GM21576 (cell line): ENCODE results near the gene PTCHD1.

Experiments used
- ATAC-seq: cut with Tn5 transposase; IDR thresholded peaks from one replicate; pipeline ENCODE4 v1.9.1; 2021; ENCODE audit warnings: mild to moderate bottlenecking, moderate library complexity; ENCODE audit not compliant: unreplicated experiment

The PTCHD1 gene

GRCh38 chrX:23334848-23335599 is at the start of gene PTCHD1:
Gene PTCHD1 (plus strand): TSS chrX:23334849. CDS start chrX:23334876, 27 bp downstream.
- ATAC-seq: no peak

DNA sequence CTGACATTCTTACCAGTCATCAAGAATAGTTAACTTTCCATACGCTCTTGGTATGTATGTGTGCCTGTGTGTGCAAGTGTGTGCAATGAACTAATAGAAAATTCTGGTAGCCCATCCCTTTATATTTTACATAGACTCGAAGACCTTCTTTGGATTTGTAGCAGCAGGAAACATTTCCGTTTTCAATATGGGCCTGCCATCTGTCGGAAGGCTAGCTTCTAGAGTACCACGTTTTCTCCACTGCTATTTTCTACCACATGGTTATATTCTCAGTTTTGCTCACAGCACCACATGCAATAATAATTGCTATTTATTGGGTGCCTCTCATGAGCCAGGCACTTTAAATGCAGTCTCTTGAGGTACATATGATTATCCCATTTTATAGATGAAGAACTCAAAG is 47.9 kb upstream of the PTCHD1 start:
- ATAC-seq: no peak

DNA sequence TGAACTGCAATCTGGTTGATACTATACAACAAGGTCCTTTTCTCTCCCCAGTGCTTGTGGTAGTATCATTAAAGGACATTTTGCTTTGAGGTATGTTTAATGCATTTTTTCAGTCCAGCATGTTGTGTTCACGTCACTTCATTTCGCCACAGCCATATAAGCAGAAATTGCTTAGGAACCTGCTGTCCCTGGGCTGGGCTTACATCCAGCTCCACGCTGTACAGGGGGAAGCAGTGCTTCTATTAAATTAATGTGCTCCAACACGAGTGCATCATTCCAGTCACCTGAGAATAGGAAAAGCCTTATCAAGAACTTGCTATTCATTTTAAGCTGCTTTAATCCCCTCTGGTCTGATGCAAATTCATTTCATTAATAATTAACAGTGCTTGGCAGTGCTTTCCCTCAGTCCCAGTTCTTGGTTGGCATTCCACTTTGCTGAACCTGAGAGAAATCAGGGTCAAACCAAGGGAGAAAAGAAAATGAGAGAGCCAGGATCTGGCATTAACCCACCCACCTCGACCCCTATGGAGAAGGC is 47.4 kb upstream of the PTCHD1 start:
- no peak for ATAC-seq

DNA sequence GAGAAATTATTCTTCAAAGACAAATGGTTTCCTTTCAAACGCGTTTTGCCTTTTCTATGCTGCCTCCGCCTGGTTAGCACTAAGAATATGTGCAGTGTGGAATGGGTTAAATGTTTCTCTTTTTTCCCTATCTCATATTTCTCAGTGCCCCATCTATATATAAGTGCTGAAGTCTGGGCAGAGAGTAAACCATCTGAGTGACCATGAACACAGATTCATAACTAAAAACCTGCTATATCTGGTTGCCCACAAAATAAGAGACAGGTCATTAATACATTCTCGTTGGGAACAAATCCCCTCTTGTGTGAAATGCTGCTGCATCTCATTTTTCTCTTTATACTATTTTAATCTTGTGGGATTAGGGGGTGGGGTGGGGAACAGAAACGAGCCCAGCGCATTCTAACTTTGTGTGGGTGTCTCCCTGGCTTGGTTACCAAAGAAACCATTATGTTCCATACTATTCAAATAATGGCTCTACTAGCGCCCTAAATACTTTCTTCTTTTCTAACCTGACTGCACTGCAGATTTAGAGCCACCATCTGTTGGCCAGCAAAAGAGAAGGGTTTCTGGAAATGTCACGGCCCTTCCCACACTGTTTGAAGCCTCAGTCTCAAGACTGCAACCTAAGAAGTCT is 42.2 kb upstream of the PTCHD1 start:
- no peak for ATAC-seq

- no peak for ATAC-seq
These were observed 41.5 kb upstream of the PTCHD1 start for GRCh38 chrX:23292988-23293651.

GRCh38 chrX:23304881-23305280 is 29.8 kb upstream of the PTCHD1 start:
- no peak for ATAC-seq

GRCh38 chrX:23311731-23312130 is 22.9 kb upstream of the PTCHD1 start:
- no peak for ATAC-seq

DNA sequence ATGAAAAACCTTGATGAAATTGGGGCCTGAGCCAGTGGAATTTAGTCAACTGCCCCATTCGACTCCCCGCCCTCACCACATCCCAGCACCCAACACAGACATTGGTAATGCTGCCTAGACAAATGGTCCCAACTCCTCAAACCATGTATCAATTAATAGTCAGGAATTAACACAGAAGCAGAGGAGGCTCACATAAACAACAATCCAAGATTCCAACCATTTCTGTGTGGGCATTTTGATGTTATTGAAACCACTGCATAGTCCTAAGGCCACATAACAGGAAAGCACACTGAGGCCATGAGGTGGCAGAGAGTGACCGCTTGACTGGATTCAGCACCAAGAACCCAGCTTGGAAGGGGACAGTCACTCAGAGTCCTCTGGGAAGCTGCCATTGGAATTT is 22.5 kb upstream of the PTCHD1 start:
- no peak for ATAC-seq

GRCh38 chrX:23317799-23318724 is 16.6 kb upstream of the PTCHD1 start:
- ATAC-seq: peak; percentile 88

- ATAC-seq: no peak
These were observed 7.5 kb upstream of the PTCHD1 start for GRCh38 chrX:23327104-23327503.

DNA sequence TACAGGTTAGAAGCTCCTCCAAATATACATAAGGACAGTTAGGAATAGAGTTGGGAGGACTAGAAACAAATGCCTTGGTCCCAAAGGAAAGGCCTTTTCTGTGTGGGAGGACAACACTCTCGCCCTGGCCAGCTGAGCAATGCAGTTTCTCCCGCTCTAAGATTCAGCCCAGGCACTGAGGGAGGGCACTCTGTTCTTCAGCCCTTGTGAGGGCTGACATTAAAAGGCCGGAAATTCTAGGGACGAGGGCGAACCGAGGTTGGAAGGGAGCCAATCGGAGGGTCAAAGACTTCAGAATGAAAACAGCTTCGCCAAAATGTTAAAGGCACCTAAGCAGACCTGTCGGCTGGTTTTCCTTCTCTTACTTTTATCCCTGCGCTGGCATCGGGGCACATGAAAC is 2.9 kb upstream of the PTCHD1 start:
- ATAC-seq: no peak

DNA sequence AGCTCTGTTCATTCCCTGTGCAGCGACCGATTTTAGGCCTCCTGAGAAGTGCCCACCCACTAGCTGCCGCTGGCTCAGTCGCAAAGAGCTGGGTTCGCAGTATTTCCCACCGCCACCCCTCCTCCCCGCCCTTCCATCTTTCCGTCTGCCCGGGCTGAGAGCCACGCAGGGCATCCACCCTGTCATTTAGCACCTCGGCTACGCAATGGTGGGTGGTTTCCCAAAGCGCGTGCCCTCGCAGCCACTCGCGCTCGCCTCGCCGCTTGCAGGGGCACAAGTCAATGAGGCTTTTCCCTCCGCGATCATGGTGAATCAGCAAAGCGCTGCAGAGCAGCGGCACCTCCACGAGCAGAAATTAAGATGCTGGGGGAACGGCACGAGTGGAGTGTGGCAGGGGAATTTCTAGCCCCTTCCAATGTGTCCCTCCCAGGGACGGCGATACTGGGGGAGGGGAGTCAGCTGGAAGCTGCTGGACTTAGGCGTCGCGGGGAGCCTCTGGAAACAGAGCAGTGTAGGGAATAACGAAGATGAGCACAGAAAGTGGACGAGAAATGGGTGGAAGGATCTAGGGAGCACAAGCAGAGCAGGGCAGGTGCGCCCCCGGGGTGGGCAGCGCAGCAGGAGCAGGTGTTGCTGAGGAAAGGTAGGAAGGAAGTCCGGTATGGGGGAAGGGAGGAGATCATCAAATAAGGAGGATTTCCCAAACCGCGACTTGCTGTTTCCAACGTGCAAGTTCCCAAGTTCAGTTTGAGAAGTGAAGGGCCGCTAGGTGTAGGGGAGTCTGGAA is 2.4 kb upstream of the PTCHD1 start:
- no peak for ATAC-seq

- ATAC-seq: no peak
These were observed 1.5 kb upstream of the PTCHD1 start for GRCh38 chrX:23332888-23333821.

DNA sequence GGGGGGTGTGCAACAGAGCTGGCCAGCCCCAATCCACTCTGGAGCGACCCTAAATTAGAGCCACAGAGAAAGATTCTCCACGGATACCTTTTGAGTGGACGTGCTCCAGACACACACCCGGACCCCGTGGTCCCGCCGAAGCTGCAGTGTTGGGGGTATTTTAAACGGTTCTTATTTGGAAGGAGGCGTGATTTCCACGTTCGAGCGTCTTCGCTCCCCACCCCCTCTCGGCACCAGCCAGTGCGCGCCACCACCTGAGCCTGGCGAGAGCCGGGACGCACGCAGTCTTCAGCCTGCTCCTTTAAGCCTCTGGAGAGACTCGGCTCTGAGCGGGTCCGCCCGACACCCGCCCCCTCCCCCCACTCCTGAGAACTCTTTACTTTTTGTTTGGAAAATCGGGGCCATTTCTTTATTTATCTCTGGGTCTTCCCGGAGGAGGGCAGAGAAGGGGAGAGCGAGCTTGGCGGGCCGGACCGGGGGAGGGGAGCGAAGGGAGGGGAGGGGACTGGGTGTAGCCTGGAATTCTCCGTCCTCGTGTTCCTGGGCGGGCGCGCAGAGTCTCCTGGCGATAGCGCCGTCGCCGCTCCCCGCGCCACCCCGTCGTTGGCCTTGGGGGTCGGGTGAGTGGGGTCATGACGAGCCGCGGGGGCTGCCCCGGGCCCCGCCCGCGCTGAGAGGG is 668 bp upstream of the PTCHD1 start:
- ATAC-seq: no peak

GRCh38 chrX:23334521-23334847 is 165 bp upstream of the PTCHD1 start:
- no peak for ATAC-seq

DNA sequence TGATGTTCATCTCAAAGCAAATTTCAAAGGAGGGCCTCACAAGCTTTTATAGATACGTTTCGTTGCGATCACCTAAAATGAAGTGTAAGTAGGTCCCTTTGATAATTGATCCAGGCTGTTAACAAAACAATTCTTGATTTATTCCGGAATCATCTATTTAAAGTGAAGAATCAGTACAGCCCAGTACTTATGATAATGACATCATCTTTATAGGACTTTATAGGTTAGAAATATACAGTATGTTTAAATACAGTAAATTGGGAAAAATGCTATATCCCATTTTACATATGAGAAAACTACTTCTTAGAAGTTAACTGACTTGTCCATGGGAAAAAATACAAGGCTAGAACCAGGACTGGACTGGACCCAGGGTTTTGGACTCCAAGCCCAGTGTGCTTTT is 3.7 kb downstream of the PTCHD1 start:
- ATAC-seq: no peak

DNA sequence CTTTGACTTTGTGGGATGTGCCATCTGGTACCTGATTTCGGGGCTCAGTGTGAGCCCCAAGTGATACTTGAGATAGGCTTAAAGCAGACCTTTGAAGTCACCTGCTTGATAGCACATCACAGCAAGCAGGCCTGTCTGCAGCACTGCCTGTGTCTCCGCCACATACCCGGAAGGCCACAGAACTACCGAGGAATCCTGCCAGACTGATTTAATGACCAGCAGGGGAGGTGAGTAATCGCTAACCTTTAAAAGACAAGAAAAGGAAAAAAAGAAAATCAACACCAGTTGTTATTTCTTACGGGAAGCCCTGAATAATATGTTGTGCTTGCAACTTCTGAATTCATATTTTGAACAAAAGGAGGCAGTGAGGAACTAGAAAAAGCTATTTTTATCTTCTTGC is 6.8 kb downstream of the PTCHD1 start:
- ATAC-seq: no peak

DNA sequence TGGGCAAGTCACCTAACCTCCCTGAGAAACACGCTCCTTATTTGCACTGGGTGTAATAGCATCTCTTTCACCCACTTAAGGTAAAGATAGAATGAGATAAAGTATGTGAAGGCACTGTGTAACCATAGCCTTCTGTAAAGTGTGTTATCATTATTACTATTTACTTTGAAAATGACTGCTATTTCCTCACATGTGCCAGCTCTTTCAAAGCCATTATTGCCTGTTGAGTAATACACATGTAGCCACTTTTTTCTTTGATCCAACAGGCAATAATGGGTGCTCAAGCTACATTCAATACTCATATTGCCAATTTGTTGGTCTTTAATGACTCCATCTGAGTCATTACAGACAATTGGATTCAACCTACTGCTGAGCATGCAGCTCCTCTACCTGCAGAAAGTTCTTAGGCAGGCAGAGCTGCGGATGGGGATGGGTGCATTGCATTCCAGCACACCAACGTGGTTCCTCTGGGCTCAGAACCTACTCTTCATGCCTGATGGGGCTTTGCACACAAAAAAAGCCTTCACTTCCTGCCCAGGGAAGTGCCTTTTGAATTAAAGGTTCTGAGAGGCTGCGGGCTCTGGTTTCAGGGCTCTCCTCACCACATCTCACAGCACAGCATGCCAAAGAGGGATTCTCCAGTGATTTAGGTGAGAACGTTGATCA is 9.7 kb downstream of the PTCHD1 start:
- ATAC-seq: no peak
